GM23338 (cell line): Measurements from ENCODE around the gene HTT.

ENCODE experiments used
- EZH2 ChIP-seq: fragments of 200-600 bp; sonication (generic); IDR thresholded peaks from one replicate; pipeline ENCODE4 v1.8.0; 2017; ENCODE audit warnings: antibody characterized with exemption, mild to moderate bottlenecking, low read depth; ENCODE audit not compliant: unreplicated experiment
- EZH2phosphoT487 ChIP-seq: fragments of 200-600 bp; sonication (generic); IDR thresholded peaks from one replicate; pipeline ENCODE4 v1.8.1; 2018; ENCODE audit warnings: antibody characterized with exemption; ENCODE audit not compliant: unreplicated experiment
- JUNB ChIP-seq: IDR thresholded peaks from one replicate; pipeline ENCODE4 v1.6.1; 2016; ENCODE audit warnings: antibody characterized with exemption; ENCODE audit not compliant: unreplicated experiment
- POLR2AphosphoS5 ChIP-seq: IDR thresholded peaks from 2 replicates; pipeline ENCODE4 v1.6.1; 2016; ENCODE audit warnings: antibody characterized with exemption, low read depth
- ZNF114 ChIP-seq: fragments of 250-450 bp; sonication (Bioruptor Pico); IDR thresholded peaks from 2 replicates; pipeline ENCODE4 v1.5.0; 2020; ENCODE audit warnings: mild to moderate bottlenecking, moderate library complexity
- TF ChIP-seq, protein P1 (sequence below): IDR thresholded peaks from one replicate; pipeline ENCODE4 v1.6.1; 2018; ENCODE audit warnings: antibody characterized with exemption; ENCODE audit not compliant: unreplicated experiment
- TF ChIP-seq, protein P2 (sequence below), 2 experiments: fragments of 200-600 bp in 1 of 2; sonication (generic) in 1 of 2; conservative IDR thresholded peaks; 2 replicates each; pipeline versions ENCODE4 v1.5.1 to v1.6.1; 2016 to 2017; ENCODE audit warnings: antibody characterized with exemption in 2 of 2, low read depth in 2 of 2, mild to moderate bottlenecking in 2 of 2, moderate library complexity in 1 of 2
- TF ChIP-seq, protein P3 (sequence below): IDR thresholded peaks from 2 replicates; pipeline ENCODE4 v1.6.1; 2016; ENCODE audit warnings: antibody characterized with exemption

DNA sequence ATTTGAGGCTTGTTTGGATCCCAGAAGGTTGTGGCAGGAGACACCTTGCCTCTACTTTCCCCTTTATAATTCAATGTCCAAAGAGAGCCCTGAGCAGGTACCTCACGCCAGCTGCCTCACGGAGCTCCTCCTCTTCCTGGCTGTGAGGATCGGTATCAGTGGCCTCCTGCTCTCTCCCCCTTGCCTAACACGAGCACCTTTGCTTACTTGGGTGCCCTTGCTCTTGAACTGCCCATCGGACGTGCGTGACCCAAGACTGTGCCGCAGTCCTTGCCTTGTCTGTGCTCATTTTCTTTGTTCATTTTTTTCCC, 146.7 kb downstream of the HTT start:
- TF ChIP-seq EZH2 (no peak), POLR2AphosphoS5 (no peak), EZH2phosphoT487 (no peak), JUNB (no peak), ZNF114 (CRISPR knock-in tag) (no peak)
- TF ChIP-seq, protein P1, sequence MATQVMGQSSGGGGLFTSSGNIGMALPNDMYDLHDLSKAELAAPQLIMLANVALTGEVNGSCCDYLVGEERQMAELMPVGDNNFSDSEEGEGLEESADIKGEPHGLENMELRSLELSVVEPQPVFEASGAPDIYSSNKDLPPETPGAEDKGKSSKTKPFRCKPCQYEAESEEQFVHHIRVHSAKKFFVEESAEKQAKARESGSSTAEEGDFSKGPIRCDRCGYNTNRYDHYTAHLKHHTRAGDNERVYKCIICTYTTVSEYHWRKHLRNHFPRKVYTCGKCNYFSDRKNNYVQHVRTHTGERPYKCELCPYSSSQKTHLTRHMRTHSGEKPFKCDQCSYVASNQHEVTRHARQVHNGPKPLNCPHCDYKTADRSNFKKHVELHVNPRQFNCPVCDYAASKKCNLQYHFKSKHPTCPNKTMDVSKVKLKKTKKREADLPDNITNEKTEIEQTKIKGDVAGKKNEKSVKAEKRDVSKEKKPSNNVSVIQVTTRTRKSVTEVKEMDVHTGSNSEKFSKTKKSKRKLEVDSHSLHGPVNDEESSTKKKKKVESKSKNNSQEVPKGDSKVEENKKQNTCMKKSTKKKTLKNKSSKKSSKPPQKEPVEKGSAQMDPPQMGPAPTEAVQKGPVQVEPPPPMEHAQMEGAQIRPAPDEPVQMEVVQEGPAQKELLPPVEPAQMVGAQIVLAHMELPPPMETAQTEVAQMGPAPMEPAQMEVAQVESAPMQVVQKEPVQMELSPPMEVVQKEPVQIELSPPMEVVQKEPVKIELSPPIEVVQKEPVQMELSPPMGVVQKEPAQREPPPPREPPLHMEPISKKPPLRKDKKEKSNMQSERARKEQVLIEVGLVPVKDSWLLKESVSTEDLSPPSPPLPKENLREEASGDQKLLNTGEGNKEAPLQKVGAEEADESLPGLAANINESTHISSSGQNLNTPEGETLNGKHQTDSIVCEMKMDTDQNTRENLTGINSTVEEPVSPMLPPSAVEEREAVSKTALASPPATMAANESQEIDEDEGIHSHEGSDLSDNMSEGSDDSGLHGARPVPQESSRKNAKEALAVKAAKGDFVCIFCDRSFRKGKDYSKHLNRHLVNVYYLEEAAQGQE = no peak
- TF ChIP-seq, protein P2, sequence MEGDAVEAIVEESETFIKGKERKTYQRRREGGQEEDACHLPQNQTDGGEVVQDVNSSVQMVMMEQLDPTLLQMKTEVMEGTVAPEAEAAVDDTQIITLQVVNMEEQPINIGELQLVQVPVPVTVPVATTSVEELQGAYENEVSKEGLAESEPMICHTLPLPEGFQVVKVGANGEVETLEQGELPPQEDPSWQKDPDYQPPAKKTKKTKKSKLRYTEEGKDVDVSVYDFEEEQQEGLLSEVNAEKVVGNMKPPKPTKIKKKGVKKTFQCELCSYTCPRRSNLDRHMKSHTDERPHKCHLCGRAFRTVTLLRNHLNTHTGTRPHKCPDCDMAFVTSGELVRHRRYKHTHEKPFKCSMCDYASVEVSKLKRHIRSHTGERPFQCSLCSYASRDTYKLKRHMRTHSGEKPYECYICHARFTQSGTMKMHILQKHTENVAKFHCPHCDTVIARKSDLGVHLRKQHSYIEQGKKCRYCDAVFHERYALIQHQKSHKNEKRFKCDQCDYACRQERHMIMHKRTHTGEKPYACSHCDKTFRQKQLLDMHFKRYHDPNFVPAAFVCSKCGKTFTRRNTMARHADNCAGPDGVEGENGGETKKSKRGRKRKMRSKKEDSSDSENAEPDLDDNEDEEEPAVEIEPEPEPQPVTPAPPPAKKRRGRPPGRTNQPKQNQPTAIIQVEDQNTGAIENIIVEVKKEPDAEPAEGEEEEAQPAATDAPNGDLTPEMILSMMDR (conservative IDR thresholded peaks at IDR 0.05; ENCODE audit: low read depth in 2 of 2) = no peak
- TF ChIP-seq, protein P3, sequence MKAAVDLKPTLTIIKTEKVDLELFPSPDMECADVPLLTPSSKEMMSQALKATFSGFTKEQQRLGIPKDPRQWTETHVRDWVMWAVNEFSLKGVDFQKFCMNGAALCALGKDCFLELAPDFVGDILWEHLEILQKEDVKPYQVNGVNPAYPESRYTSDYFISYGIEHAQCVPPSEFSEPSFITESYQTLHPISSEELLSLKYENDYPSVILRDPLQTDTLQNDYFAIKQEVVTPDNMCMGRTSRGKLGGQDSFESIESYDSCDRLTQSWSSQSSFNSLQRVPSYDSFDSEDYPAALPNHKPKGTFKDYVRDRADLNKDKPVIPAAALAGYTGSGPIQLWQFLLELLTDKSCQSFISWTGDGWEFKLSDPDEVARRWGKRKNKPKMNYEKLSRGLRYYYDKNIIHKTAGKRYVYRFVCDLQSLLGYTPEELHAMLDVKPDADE = no peak
